Erythroblast (primary cell): ENCODE results near the gene TRIP6.

Experiments used
- GATA1 ChIP-seq: IDR thresholded peaks from 2 replicates; pipeline ENCODE4 v1.6.1; 2011; ENCODE audit warnings: low read depth, mild to moderate bottlenecking, control low read depth, low read length, moderate library complexity
- POLR2A ChIP-seq: IDR thresholded peaks from 2 replicates; pipeline ENCODE4 v1.6.1; 2011; ENCODE audit warnings: mild to moderate bottlenecking, low read length

DNA sequence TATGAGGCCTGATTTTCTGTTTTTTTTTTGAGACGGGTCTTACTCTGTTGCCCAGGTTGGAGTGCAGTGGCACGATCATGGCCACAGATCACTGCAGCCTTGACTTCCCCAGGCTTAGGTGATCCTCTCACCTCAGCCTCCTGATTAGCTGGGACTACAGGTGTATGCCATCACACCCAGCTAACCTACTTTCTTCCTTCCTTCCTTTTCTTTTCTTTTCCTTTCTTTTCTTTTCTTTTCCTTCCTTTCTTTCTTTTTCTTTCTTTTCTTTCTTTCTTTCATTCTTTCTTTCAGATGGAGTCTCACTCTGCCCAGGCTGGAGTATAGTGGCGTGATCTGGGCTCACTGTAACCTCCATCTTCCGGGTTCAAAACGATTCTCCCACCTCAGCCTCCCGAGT lies 11.5 kb downstream of the TRIP6 start:
- TF ChIP-seq POLR2A (no peak), GATA1 (no peak)
